Heart right ventricle (tissue), 16 donors: ENCODE data around the gene PKIG. TPM values are rescaled to one million over a fixed set of nuclear protein-coding genes. Genes with fewer than 3 reads are reported as not detected.

Source experiments
- ATAC-seq, 8 donors: fragments of 200-7000 bp; cut with Tn5 transposase; one replicate each; pipeline ENCODE4 v1.9.1; 2020; ENCODE audit warnings: mild to moderate bottlenecking in 8 of 8, moderate library complexity in 8 of 8, moderate number of reproducible peaks in 1 of 8
- DNase-seq, 2 donors: peaks; one replicate each; pipeline ENCODE4 v3.0.0-alpha.2; 2020
- H3K27ac ChIP-seq, 10 donors: fragments of 200-600 bp; sonication (generic) in 2 of 10; one replicate each; pipeline versions ENCODE4 v1.5.0 to v1.8.0; 2020 to 2022; ENCODE audit warnings: mild to moderate bottlenecking in 3 of 10
- H3K27me3 ChIP-seq, 7 donors: fragments of 200-600 bp; one replicate each; pipeline ENCODE4 v1.8.0; 2021 to 2022; ENCODE audit warnings: mild to moderate bottlenecking in 2 of 7
- H3K36me3 ChIP-seq, 9 donors: fragments of 200-600 bp; sonication (generic) in 1 of 9; one replicate each; pipeline versions ENCODE4 v1.5.0 to v1.8.0; 2020 to 2022; ENCODE audit warnings: mild to moderate bottlenecking in 2 of 9
- H3K4me1 ChIP-seq, 9 donors: fragments of 200-600 bp; sonication (generic) in 1 of 9; one replicate each; pipeline versions ENCODE4 v1.5.0 to v1.8.0; 2020 to 2022; ENCODE audit warnings: mild to moderate bottlenecking in 4 of 9
- H3K4me3 ChIP-seq, 10 donors: fragments of 200-600 bp; sonication (generic) in 2 of 10; one replicate each; pipeline versions ENCODE4 v1.5.0 to v1.8.0; 2020 to 2022; ENCODE audit warnings: mild to moderate bottlenecking in 7 of 10, moderate library complexity in 2 of 10
- H3K9me3 ChIP-seq, 11 donors: fragments of 200-600 bp in 10 of 11; sonication (generic) in 2 of 11; one replicate each; pipeline versions ENCODE4 v1.5.0 to v1.8.0; 2013 to 2022; ENCODE audit warnings: mild to moderate bottlenecking in 2 of 11, control low read depth in 1 of 11, moderate library complexity in 1 of 11
- CTCF ChIP-seq, 9 donors: fragments of 200-600 bp; sonication (generic) in 2 of 9; IDR thresholded peaks; one replicate each; pipeline versions ENCODE4 v1.5.0 to v1.8.0; 2021 to 2022; ENCODE audit warnings: antibody characterized with exemption in 9 of 9, mild to moderate bottlenecking in 5 of 9, moderate library complexity in 1 of 9
- WGBS, 2 donors: extraction: QIAGEN DNeasy Blood & Tissue Kit; methylation state at CpG; one replicate each; pipeline ENCODE4 v1.1.7; 2013; ENCODE audit warnings: inconsistent platforms in 1 of 2; 5-methylcytosine and 5-hydroxymethylcytosine counted together
- intact Hi-C, 10 donors: fragments of 100-400 bp; cut with DNase I; formaldehyde crosslinking; loops; one replicate each; pipeline versions ENCODE4 v1.11.1 to v1.14.2; 2022
- polyA plus RNA-seq, 2 donors: library from polyadenylated mRNA; stranded (reverse); fragments of 200-250 nt; gene quantifications; one replicate each; pipeline ENCODE4 v1.2.3, GENCODE V29; 2013
- total RNA-seq, 10 donors: library from RNA; stranded (reverse); fragmentation: NEBNext Ultra II Directional in 3 of 10; extraction: Animal tissue kit (Norgen Biotek cat#: 25700) in 3 of 10; gene quantifications; one replicate each; pipeline versions ENCODE4 v1.2.1 to v1.2.4, GENCODE V29; 2021 to 2023
- donor health status: Arrhythmogenic right ventricular cardiomyopathy.
- donor health status: ischemic (EF 13 %, LVEDD 7.1; RV severe dilation, severe dysfunction).
- donor health status: healthy with polysubstance abuse.
- donor health status: DM: no; HTN: yes; CAD: no.
- donor health status: DM: no; HTN: no; CAD: no.
- donor health status: ischemic (EF 25% LVEDD 6.9; RV normal size, moderate dysfunction).
- donor health status: ischemic (EF 25% LVEDD 5.7; RV mildly dilated, moderate dysfunction).
- donor health status: healthy.
- donor health status: DM: yes; HTN: yes; CAD: no.
- donor health status: Ischemic cardiomyopathy.
- donor health status: ischemic (EF 35%, LVEDD 5.7; RV mildly dilated, moderate dysfunction).
- donor health status: nonischemic (EF 11% LVEDD 7.7; RV severe dilation, severe dysfunction).
- donor health status: DM: yes; HTN: yes; CAD: no.
- donor health status: PGD.
- donor health status: ischemic (EF 29% LVEDD 5.4; RV normal size, mild dysfunction).
- donor health status: nonischemic (EF 23%, LVEDD 6.1; RV moderate dilation, normal function).

PKIG gene
- total and polyA plus RNA-seq, 12 donors = 155 to 342 (median 210) TPM

- no peak for TF ChIP-seq CTCF (IDR thresholded peaks at IDR 0.05)
- 56 to 60% methylated on average over 3 of the region's 3 CpGs for WGBS, 2 donors
Observed at GRCh38 chr20:44543358-44543757, 39.0 kb upstream of the PKIG start.

GRCh38 chr20:44544263-44544662 lies 38.1 kb upstream of the PKIG start:
- Histone ChIP-seq H3K27ac (peak overlapping the region in 2 of 10 donors; percentile 46 to 47), H3K27me3 (no peaks in the 10 kb centered on the region), H3K4me1 (peaks cover 4 to 63% (median 34%) of the 10 kb centered on the region in 9 donors), H3K9me3 (no peaks in the 10 kb centered on the region), H3K36me3 (no peaks in the 10 kb centered on the region), H3K4me3 (no peak overlapping the region)
- WGBS, 2 donors = 39 to 41% methylated on average over 5 of the region's 5 CpGs
- intact Hi-C loops = no loop called here
- no peak for TF ChIP-seq CTCF (IDR thresholded peaks at IDR 0.05)
- ATAC-seq (peak in 4 of 8 donors; percentile 29 to 55 (median 45)), DNase-seq (no peak)

More at GRCh38 chr20:44543358-44543757, 39.0 kb upstream of the PKIG start:
- DNase-seq (no peak), ATAC-seq (no peak)
- H3K27ac ChIP-seq = peak overlapping the region in 2 of 10 donors; percentile 12 to 47
- no peaks in the 10 kb centered on the region for H3K36me3 ChIP-seq
- no peaks in the 10 kb centered on the region for H3K27me3 ChIP-seq
- intact Hi-C loops = no loop called here
- no peak overlapping the region for H3K4me3 ChIP-seq
- peaks cover 4 to 56% (median 33%) of the 10 kb centered on the region in 9 donors for H3K4me1 ChIP-seq
- H3K9me3 ChIP-seq = no peaks in the 10 kb centered on the region

- Histone ChIP-seq H3K36me3 (no peaks in the 10 kb centered on the region), H3K27ac (peak overlapping the region in 6 of 10 donors; percentile 22 to 74 (median 52)), H3K27me3 (no peaks in the 10 kb centered on the region), H3K9me3 (no peaks in the 10 kb centered on the region), H3K4me3 (no peak overlapping the region), H3K4me1 (peaks cover 4 to 66% (median 31%) of the 10 kb centered on the region in 9 donors)
- ATAC-seq (no peak), DNase-seq (no peak)
- 97% methylated on average over 8 of the region's 8 CpGs for WGBS, 2 donors
- intact Hi-C loops = no loop called here
- TF ChIP-seq CTCF (IDR thresholded peaks at IDR 0.05) = no peak
Observed at GRCh38 chr20:44547419-44547818, 35.0 kb upstream of the PKIG start.

- ATAC-seq (no peak), DNase-seq (no peak)
- TF ChIP-seq CTCF (IDR thresholded peaks at IDR 0.05) = no peak
- H3K36me3 ChIP-seq = no peaks in the 10 kb centered on the region
- 51 to 57% methylated on average over 4 of the region's 4 CpGs for WGBS, 2 donors
- H3K27me3 ChIP-seq = no peaks in the 10 kb centered on the region
- intact Hi-C loops = no loop called here
- H3K27ac ChIP-seq = peak overlapping the region in 9 of 10 donors; percentile 3 to 86 (median 63)
- peaks cover 9 to 66% (median 34%) of the 10 kb centered on the region in 9 donors for H3K4me1 ChIP-seq
- H3K9me3 ChIP-seq = no peaks in the 10 kb centered on the region
- peak overlapping the region in 2 of 10 donors; percentile 13 to 14 for H3K4me3 ChIP-seq
Observed at GRCh38 chr20:44549123-44549522, 33.3 kb upstream of the PKIG start.
